Caco-2 (cell line): Measurements from ENCODE around the gene WDFY4. TPM values are rescaled to one million over a fixed set of nuclear protein-coding genes. Genes with fewer than 3 reads are reported as not detected.

Source experiments
- BruUV-seq: library from RNA; stranded (reverse); fragments of 400-500 nt; replicated peaks from 2 replicates; lab custom pipeline; 2021; lab: Mats Ljungman, UMichigan
- CTCF ChIA-PET: fragments of 300-600 bp; sonication (Branson Sonifier 250); formaldehyde crosslinking; loops from one replicate; lab custom pipeline; 2022; ENCODE audit warnings: antibody characterized with exemption; lab: Charles Lee
- POLR2A ChIA-PET: fragments of 300-600 bp; sonication (Branson Sonifier 250); formaldehyde crosslinking; loops from one replicate; lab custom pipeline; 2022; ENCODE audit warnings: antibody characterized with exemption; lab: Charles Lee
- DNase-seq, 2 experiments: peaks; one replicate each; pipeline versions ENCODE4 v3.0.0 to v3.0.0-alpha.2; 2020 to 2022
- H3K27me3 ChIP-seq: replicated peaks from 2 replicates; pipeline ENCODE4 v1.6.0; 2011; ENCODE audit warnings: low read length; ENCODE audit not compliant: control insufficient read depth, insufficient read depth
- H3K36me3 ChIP-seq: 2 replicates; pipeline ENCODE4 v1.5.1; 2011; ENCODE audit warnings: low read length; ENCODE audit not compliant: control insufficient read depth, insufficient read depth
- H3K4me1 ChIP-seq: fragments of 250-450 bp; sonication (Bioruptor Pico); 2 replicates; pipeline ENCODE4 v1.5.1; 2020; ENCODE audit warnings: mild to moderate bottlenecking
- H3K4me3 ChIP-seq: 2 replicates; pipeline ENCODE4 v1.5.1; 2011; ENCODE audit warnings: low read depth, mild to moderate bottlenecking, control low read depth, low read length
- H3K9me3 ChIP-seq: fragments of 250-450 bp; sonication (Bioruptor Pico); 2 replicates; pipeline ENCODE4 v1.5.1; 2020; ENCODE audit warnings: mild to moderate bottlenecking, moderate library complexity
- H3K27ac Mint-ChIP-seq: one replicate; pipeline ENCODE4 v1.8.0; 2022; ENCODE audit warnings: mixed read lengths; ENCODE audit not compliant: unreplicated experiment
- H3K27me3 Mint-ChIP-seq: one replicate; pipeline ENCODE4 v1.8.0; 2022; ENCODE audit warnings: mixed read lengths; ENCODE audit not compliant: insufficient read depth, unreplicated experiment
- H3K36me3 Mint-ChIP-seq: one replicate; pipeline ENCODE4 v1.8.0; 2022; ENCODE audit warnings: mild to moderate bottlenecking, mixed read lengths; ENCODE audit not compliant: insufficient read depth, unreplicated experiment
- H3K4me1 Mint-ChIP-seq: one replicate; pipeline ENCODE4 v1.8.0; 2022; ENCODE audit warnings: low read depth, mixed read lengths; ENCODE audit not compliant: unreplicated experiment
- H3K4me3 Mint-ChIP-seq: one replicate; pipeline ENCODE4 v1.8.0; 2022; ENCODE audit warnings: mild to moderate bottlenecking, moderate library complexity, mixed read lengths; ENCODE audit not compliant: unreplicated experiment
- H3K9me3 Mint-ChIP-seq: one replicate; pipeline ENCODE4 v1.8.0; 2022; ENCODE audit warnings: mixed read lengths; ENCODE audit not compliant: unreplicated experiment
- intact Hi-C: fragments of 100-400 bp; cut with micrococcal nuclease; formaldehyde crosslinking; loops from one replicate; pipeline ENCODE4 v1.10.0; 2022; ENCODE audit not compliant: unreplicated experiment
- total RNA-seq: library from RNA; stranded (reverse); gene quantifications from 2 replicates; pipeline ENCODE4 v1.2.3, GENCODE V29; 2022
- TF ChIP-seq, protein P1 (sequence below), 2 experiments: fragments of 200-600 bp in 1 of 2; IDR thresholded peaks; 1 replicate in 1 of 2; 2 replicates in 1 of 2; pipeline versions ENCODE4 v1.5.1 to v1.8.0; 2011 to 2022; ENCODE audit warnings: antibody characterized with exemption in 1 of 2, control low read depth in 1 of 2, inconsistent platforms in 1 of 2, low read depth in 1 of 2, low read length in 1 of 2, mild to moderate bottlenecking in 1 of 2, moderate library complexity in 1 of 2; ENCODE audit not compliant: insufficient read depth in 1 of 2, severe bottlenecking in 1 of 2, unreplicated experiment in 1 of 2

WDFY4 gene
- total RNA-seq, 1 experiment from 2014 or later, result not detected

DNA sequence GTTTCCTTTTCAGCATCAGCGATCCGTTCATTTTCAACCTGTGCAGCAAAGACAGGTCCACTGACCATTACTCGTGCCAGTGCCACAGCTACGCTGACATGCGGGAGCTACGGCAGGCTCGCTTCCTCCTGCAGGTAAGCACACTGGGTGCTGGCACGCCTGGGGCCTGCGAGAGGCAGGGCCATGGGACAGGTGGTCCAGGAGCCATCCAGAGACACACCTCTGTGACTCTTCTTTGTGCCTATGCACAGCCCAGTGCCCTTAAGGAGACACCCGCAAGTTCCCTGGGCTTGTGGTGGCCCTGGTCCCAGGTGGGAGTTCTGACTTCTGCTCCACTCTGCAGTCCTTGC lies 212.7 kb downstream of the WDFY4 start:
- H3K36me3 Mint-ChIP-seq, result no peaks in the 10 kb centered on the region
- Histone ChIP-seq H3K36me3 (no peaks in the 10 kb centered on the region), H3K27me3 (peaks cover 1% of the 10 kb centered on the region; the same call in 1 of the 2 replicates), H3K4me3 (no peak overlapping the region), H3K4me1 (no peaks in the 10 kb centered on the region), H3K9me3 (no peaks in the 10 kb centered on the region)
- intact Hi-C loops, result no loop called here
- ChIA-PET CTCF (no interaction called here), POLR2A (no interaction called here)
- BruUV-seq, result no TSS peak
- H3K4me1 Mint-ChIP-seq, result no peaks in the 10 kb centered on the region
- no peak overlapping the region for H3K4me3 Mint-ChIP-seq
- H3K27me3 Mint-ChIP-seq, result peaks cover 25% of the 10 kb centered on the region
- DNase-seq, result no peak
- H3K27ac Mint-ChIP-seq, result no peak overlapping the region
- no peaks in the 10 kb centered on the region for H3K9me3 Mint-ChIP-seq
- TF ChIP-seq, protein P1, sequence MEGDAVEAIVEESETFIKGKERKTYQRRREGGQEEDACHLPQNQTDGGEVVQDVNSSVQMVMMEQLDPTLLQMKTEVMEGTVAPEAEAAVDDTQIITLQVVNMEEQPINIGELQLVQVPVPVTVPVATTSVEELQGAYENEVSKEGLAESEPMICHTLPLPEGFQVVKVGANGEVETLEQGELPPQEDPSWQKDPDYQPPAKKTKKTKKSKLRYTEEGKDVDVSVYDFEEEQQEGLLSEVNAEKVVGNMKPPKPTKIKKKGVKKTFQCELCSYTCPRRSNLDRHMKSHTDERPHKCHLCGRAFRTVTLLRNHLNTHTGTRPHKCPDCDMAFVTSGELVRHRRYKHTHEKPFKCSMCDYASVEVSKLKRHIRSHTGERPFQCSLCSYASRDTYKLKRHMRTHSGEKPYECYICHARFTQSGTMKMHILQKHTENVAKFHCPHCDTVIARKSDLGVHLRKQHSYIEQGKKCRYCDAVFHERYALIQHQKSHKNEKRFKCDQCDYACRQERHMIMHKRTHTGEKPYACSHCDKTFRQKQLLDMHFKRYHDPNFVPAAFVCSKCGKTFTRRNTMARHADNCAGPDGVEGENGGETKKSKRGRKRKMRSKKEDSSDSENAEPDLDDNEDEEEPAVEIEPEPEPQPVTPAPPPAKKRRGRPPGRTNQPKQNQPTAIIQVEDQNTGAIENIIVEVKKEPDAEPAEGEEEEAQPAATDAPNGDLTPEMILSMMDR (IDR thresholded peaks at IDR 0.05; ENCODE audit: insufficient read depth in 1 of 2, low read depth in 1 of 2, low read length in 1 of 2, severe bottlenecking in 1 of 2, unreplicated experiment in 1 of 2), result no peak

DNA sequence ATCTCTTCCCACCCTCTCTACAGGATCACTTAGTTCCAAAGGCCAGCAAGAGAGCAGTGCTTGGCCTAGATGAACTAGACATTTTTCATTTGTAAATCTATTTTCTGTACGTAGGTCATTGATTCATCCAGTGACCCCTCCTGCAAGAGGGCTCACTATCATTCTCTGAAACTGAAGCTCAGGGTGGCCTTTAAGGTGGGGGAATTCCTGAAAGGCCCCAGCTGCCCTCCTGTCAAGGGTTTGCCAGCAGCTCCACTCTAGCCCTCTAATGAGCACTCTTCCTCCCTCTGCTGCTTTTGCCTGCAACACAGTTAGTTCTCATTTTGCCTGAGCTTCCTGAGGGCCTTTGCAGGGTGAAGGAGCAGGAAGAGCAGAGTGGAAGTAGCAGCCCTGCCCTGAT lies 213.8 kb downstream of the WDFY4 start:
- ChIA-PET POLR2A (no interaction called here), CTCF (no interaction called here)
- DNase-seq, result no peak
- no TSS peak for BruUV-seq
- Mint-ChIP-seq H3K4me1 (no peaks in the 10 kb centered on the region), H3K9me3 (no peaks in the 10 kb centered on the region), H3K4me3 (no peak overlapping the region), H3K36me3 (no peaks in the 10 kb centered on the region), H3K27ac (no peak overlapping the region), H3K27me3 (peaks cover 33% of the 10 kb centered on the region)
- TF ChIP-seq, protein P1 (IDR thresholded peaks at IDR 0.05; ENCODE audit: insufficient read depth in 1 of 2, low read depth in 1 of 2, low read length in 1 of 2, severe bottlenecking in 1 of 2, unreplicated experiment in 1 of 2), result no peak
- no peak overlapping the region for H3K4me3 ChIP-seq
- no peaks in the 10 kb centered on the region for H3K36me3 ChIP-seq
- intact Hi-C loops, result no loop called here
- H3K27me3 ChIP-seq, result peaks cover 1% of the 10 kb centered on the region; the same call in 1 of the 2 replicates
- H3K9me3 ChIP-seq, result no peaks in the 10 kb centered on the region
- H3K4me1 ChIP-seq, result no peaks in the 10 kb centered on the region

DNA sequence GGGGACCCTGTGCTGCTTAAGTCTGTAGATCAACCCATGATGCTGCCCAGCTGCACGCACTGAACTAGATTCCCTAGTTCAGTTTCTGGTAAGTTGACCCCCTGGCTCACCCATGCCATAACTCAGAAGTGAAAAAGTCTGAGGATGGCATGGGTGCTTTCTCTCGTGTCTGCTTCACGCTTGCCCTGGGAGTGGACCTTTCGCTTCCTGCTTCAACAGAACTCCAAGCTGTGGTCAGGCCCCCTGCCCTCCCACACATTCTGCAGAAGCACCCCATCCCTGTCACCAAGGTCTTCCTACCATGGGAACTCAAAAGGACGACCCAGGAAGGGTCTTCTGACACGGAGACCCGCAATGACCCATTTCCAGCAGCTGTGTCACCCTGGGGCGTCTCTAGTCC lies 215.1 kb downstream of the WDFY4 start:
- H3K27ac Mint-ChIP-seq, result no peak overlapping the region
- BruUV-seq, result no TSS peak
- intact Hi-C loops, result no loop called here
- H3K36me3 Mint-ChIP-seq, result no peaks in the 10 kb centered on the region
- no peaks in the 10 kb centered on the region for H3K4me1 ChIP-seq
- H3K27me3 ChIP-seq, result peaks cover 3% of the 10 kb centered on the region; the same call in 1 of the 2 replicates
- H3K4me3 Mint-ChIP-seq, result no peak overlapping the region
- ChIA-PET POLR2A (no interaction called here), CTCF (interaction anchor here (0.5 kb wide), 1 partner anchor 243 kb away, joined by 4 read pairs; no protein-coding TSS in a partner anchor)
- H3K4me1 Mint-ChIP-seq, result no peaks in the 10 kb centered on the region
- peaks cover 29% of the 10 kb centered on the region for H3K27me3 Mint-ChIP-seq
- no peaks in the 10 kb centered on the region for H3K9me3 ChIP-seq
- no peak for DNase-seq
- H3K4me3 ChIP-seq, result no peak overlapping the region
- H3K36me3 ChIP-seq, result no peaks in the 10 kb centered on the region
- no peaks in the 10 kb centered on the region for H3K9me3 Mint-ChIP-seq
- TF ChIP-seq, protein P1 (IDR thresholded peaks at IDR 0.05; ENCODE audit: insufficient read depth in 1 of 2, low read depth in 1 of 2, low read length in 1 of 2, severe bottlenecking in 1 of 2, unreplicated experiment in 1 of 2), result no peak
